NB4 (cell line): ENCODE measurements around the gene TTC22.
A peak's percentile ranks its signal among the peaks of the same experiment; 100 is the strongest.

ENCODE experiments used
- DNase-seq: peaks from one replicate; pipeline ENCODE4 v3.0.0; 2010; ENCODE audit warnings: low read depth
- H3K4me3 ChIP-seq: one replicate; pipeline ENCODE4 v1.5.1; 2011; ENCODE audit warnings: mild to moderate bottlenecking, low read depth, low read length, moderate library complexity
- MYC ChIP-seq: IDR thresholded peaks from 2 replicates; pipeline ENCODE4 v1.6.1; 2011; ENCODE audit warnings: low read depth, low read length
- POLR2A ChIP-seq: IDR thresholded peaks from 2 replicates; pipeline ENCODE4 v1.6.1; 2011; ENCODE audit warnings: mild to moderate bottlenecking; ENCODE audit not compliant: insufficient read length; ENCODE audit errors: extremely low read depth
- TF ChIP-seq, protein P1 (sequence below): IDR thresholded peaks from one replicate; pipeline ENCODE4 v1.5.1; 2012; ENCODE audit warnings: low read depth, low read length
- TF ChIP-seq, protein P2 (sequence below): IDR thresholded peaks from 2 replicates; pipeline ENCODE4 v1.6.1; 2011; ENCODE audit warnings: low read depth, low read length

TTC22 gene

DNA sequence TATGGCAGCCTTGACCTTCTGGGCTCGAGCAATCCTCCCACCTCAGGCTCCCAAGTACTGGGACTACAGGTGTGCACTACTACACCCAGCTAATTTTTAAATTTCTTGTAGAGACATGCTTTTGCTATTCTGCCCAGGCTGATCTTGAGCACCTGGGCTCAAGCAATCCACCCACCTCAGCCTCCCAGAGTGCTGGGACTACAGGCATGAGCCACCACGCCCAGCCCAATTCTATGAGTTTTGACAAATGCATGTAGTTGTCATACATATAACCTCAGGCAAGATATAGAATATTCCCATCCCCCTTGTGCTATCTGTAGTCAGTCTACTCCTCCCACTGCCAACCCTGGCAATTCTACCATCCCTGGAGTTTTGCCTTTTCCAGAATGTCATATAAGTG lies 38.7 kb upstream of the TTC22 start:
- H3K4me3 ChIP-seq = no peak overlapping the region
- TF ChIP-seq, protein P1, sequence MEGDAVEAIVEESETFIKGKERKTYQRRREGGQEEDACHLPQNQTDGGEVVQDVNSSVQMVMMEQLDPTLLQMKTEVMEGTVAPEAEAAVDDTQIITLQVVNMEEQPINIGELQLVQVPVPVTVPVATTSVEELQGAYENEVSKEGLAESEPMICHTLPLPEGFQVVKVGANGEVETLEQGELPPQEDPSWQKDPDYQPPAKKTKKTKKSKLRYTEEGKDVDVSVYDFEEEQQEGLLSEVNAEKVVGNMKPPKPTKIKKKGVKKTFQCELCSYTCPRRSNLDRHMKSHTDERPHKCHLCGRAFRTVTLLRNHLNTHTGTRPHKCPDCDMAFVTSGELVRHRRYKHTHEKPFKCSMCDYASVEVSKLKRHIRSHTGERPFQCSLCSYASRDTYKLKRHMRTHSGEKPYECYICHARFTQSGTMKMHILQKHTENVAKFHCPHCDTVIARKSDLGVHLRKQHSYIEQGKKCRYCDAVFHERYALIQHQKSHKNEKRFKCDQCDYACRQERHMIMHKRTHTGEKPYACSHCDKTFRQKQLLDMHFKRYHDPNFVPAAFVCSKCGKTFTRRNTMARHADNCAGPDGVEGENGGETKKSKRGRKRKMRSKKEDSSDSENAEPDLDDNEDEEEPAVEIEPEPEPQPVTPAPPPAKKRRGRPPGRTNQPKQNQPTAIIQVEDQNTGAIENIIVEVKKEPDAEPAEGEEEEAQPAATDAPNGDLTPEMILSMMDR = no peak
- TF ChIP-seq MYC = no peak
- no peak for DNase-seq

DNA sequence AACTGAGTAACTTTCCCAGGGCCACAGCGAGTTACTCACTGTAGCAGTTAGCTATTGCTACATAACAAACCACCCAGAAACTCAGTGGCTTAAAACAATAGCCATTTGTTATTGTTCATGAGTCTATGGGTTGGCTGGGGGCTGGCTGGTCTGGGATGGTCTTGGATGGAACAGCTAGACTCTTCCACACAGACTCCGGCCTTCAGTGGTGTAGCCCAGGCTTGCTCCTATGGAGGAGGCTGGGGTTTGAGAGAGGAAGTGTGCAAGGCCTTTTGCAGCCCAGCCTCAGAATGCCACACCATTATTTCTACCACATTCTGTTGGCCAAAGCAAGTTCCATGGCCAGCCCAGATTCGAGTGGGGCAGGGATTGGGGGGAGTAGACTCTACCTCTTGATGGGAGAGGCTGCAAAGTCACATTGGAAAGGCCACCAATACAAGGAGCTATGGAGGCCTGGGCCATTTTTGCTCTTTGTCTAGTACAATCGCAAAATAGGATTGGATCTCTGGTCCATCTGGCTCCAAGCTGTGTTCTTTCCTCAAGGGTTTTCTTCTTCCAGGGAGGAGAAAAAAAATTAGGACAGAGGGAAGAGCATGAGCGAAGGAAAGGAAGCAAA lies 37.5 kb upstream of the TTC22 start:
- TF ChIP-seq MYC = no peak
- TF ChIP-seq POLR2A = no peak
- TF ChIP-seq, protein P1 = no peak
- TF ChIP-seq, protein P2, sequence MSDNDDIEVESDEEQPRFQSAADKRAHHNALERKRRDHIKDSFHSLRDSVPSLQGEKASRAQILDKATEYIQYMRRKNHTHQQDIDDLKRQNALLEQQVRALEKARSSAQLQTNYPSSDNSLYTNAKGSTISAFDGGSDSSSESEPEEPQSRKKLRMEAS = no peak
- DNase-seq = no peak
- H3K4me3 ChIP-seq = no peak overlapping the region

DNA sequence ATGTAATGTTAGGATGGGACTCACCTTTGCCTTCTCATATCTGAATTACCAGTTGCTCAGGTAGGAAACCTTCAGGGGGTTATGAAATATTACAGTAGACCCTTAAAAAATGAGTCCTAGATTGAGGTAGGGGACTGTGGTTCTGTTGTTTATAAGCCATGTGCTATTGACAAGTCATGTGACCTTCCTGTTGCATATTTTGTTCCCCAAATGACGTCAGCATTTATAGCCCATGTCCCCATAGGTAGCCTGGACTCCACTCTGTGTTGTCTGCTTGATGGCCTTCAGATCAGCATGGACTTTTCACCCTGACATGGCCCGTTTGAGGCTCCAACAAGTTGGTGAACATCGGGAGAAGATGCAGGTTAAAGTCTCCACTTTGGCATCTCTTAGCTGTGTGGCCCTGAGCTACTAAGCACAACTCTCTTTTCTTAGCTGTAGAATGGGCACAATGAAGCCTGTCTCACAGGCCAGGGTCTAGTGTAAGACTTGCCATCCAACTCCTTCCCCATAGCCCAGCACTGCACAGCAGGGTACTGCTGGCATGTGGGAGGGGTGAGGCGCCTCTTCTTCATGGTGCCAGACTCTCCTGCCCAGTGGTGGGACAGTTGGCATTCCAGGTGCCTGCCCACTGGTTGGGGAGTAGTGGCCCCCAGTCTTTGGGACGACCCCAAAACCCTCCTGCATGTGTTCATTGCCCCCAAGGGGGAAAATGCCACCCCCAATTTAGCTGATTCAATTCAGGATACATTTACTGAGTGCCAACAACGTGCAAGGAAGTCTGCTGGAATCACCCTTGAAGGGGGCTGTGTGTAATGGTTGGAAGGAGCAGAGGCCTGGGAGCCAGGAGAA lies 36.1 kb upstream of the TTC22 start:
- no peak overlapping the region for H3K4me3 ChIP-seq
- TF ChIP-seq, protein P2 = peak; percentile 39; the same call in 1 of the 2 replicates
- TF ChIP-seq MYC = no peak

DNA sequence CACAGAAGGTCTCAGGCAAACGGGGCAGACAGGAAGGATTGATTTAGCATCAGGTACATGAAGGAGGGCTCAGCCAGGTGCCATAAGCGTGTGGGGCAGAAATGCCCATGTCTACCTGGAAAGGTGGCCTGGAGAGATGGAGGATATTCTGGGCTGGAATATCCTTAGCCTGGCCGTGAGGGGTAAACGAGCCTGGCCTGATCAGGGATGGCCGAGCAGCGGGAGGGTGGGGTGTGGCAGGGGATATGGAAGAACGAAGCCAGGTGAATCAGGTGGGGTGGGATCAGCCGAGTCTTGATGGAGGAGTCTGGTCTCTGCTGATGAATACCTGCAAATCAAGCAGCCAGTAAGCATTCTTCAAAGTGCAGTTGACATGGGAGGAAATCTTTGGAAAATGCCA lies 35.5 kb upstream of the TTC22 start:
- no peak overlapping the region for H3K4me3 ChIP-seq
- TF ChIP-seq MYC (no peak), POLR2A (no peak)
- TF ChIP-seq, protein P2 = no peak
- TF ChIP-seq, protein P1 = no peak
- DNase-seq = no peak

More for the DNA sequence above, 36.1 kb upstream of the TTC22 start:
- no peak for DNase-seq

DNA sequence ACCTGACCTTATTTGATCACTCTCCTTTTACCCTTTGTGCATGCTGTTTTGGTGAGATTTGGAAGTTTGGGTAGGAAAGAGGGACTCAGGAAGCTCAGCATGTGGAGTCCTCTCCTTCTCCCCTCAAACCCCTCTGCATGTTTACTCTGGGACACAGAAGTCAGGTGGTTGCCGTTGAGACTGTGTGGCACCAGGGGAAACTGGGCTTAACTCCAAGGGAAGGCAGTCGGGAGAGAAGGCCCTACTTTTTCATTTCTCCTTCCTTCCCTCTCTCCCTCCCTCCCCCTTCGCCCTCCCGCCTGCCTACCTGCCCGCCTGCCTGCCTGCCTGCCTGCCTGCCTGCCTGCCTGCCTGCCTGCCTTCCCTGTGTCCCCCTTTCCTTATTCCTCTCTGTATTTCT lies 34.8 kb upstream of the TTC22 start:
- no peak for DNase-seq
- TF ChIP-seq, protein P2 = no peak
- H3K4me3 ChIP-seq = no peak overlapping the region

GRCh38 chr1:54835131-54835898 lies 34.2 kb upstream of the TTC22 start:
- TF ChIP-seq MYC (no peak), POLR2A (no peak)
- TF ChIP-seq, protein P1 = no peak
- TF ChIP-seq, protein P2 = no peak
- H3K4me3 ChIP-seq = no peak overlapping the region
- no peak for DNase-seq
